ENCODE data around the gene OR6C3. TPM values are rescaled to one million over a fixed set of nuclear protein-coding genes. Genes with fewer than 3 reads are reported as not detected.
"Not testable (repeated sequence)": the region's sequence is repeated elsewhere in the genome, so short reads cannot be mapped to it uniquely, and the experiment has no call there.

OR6C3 gene
- total RNA-seq = not detected

GRCh38 chr12:55330446-55330845 is at the start of gene OR6C3:
TSS of gene OR6C3 (plus strand) at chr12:55330746. CDS start at chr12:55331701, 955 bp downstream.
- ATAC-seq (no peak), DNase-seq (no peak)
- no peak within 1 kb of the TSS for H3K4me3 Mint-ChIP-seq
- no peaks in the 10 kb centered on the region for H3K4me1 Mint-ChIP-seq
- H3K27me3 Mint-ChIP-seq = peaks cover 14% of the 10 kb centered on the region
- no peak within 1 kb of the TSS for H3K27ac Mint-ChIP-seq
- H3K36me3 Mint-ChIP-seq = no peaks in the 10 kb centered on the region
- CTCF ChIA-PET = no interaction called here
- no peaks in the 10 kb centered on the region for H3K9me3 Mint-ChIP-seq (ENCODE audit: low read depth)

DNA sequence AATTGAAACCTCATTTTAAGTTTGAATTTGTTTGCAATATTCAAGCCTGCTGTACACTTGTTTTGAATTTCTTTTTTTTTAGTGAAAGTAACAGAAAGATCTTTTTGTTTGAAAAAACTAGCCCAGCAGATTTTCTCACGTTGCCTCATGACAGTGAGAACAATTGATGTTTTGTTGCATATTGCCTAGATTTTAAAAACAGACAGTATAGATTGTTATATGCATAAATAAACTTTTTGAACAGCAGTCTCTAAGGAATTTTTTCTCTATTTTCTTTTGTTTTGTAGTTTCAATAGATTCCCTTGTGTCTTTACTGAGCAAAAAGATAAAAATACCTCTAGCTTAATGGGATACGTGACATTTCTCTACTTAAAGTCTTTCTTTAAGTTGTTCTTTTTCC is 49.6 kb upstream of the OR6C3 start:
- Mint-ChIP-seq H3K27ac (no peak overlapping the region), H3K4me3 (no peak overlapping the region), H3K36me3 (no peaks in the 10 kb centered on the region), H3K27me3 (peaks cover 15% of the 10 kb centered on the region), H3K9me3 (ENCODE audit: low read depth) (no peaks in the 10 kb centered on the region), H3K4me1 (no peaks in the 10 kb centered on the region)
- DNase-seq (no peak), ATAC-seq (no peak)
- CTCF ChIA-PET = no interaction called here

DNA sequence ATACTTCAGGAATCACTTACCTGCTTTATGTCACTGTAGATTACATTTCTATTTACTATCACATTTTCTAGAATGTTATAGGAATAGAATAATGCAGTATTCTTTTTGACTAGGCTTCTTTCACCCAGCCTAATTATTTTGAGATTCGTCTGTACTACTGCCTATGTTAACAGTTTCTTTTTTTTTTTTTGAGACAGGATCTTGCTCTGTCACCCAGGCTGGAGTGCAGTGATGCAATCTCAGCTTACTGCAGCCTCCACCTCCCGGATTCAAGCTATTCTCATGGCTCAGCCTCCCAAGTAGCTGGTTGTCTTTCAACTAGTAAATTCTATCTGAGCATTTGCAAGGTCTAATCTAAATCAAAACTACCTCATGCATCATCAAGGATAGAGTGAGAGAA is 40.5 kb upstream of the OR6C3 start:
- Mint-ChIP-seq H3K9me3 (ENCODE audit: low read depth) (no peaks in the 10 kb centered on the region), H3K4me1 (no peaks in the 10 kb centered on the region), H3K4me3 (no peak overlapping the region), H3K36me3 (no peaks in the 10 kb centered on the region), H3K27me3 (peaks cover 8% of the 10 kb centered on the region), H3K27ac (no peak overlapping the region)
- no peak for DNase-seq
- CTCF ChIA-PET = no interaction called here
- ATAC-seq = no peak

GRCh38 chr12:55296469-55296868 is 34.1 kb upstream of the OR6C3 start, which contains the start of gene OR6C6:
TSS of gene OR6C6 (minus strand) at chr12:55296569. CDS start at chr12:55295232, 1,337 bp downstream.
- ATAC-seq = no peak
- Mint-ChIP-seq H3K4me1 (no peaks in the 10 kb centered on the region), H3K27ac (no peak within 1 kb of the TSS), H3K27me3 (peaks cover 8% of the 10 kb centered on the region), H3K9me3 (ENCODE audit: low read depth) (no peaks in the 10 kb centered on the region), H3K36me3 (no peaks in the 10 kb centered on the region), H3K4me3 (no peak within 1 kb of the TSS)
- no peak for DNase-seq
- CTCF ChIA-PET = no interaction called here

GRCh38 chr12:55314043-55314442 is 16.5 kb upstream of the OR6C3 start, which contains the start of gene OR6C1:
TSS of gene OR6C1 (plus strand) at chr12:55314343. CDS start at chr12:55320600, 6,257 bp downstream.
- no peak within 1 kb of the TSS for H3K4me3 Mint-ChIP-seq
- no peaks in the 10 kb centered on the region for H3K4me1 Mint-ChIP-seq
- H3K9me3 Mint-ChIP-seq (ENCODE audit: low read depth) = no peaks in the 10 kb centered on the region
- ATAC-seq (no peak), DNase-seq (no peak)
- no peaks in the 10 kb centered on the region for H3K36me3 Mint-ChIP-seq
- no peak within 1 kb of the TSS for H3K27ac Mint-ChIP-seq
- peaks cover 11% of the 10 kb centered on the region for H3K27me3 Mint-ChIP-seq
- CTCF ChIA-PET = no interaction called here

DNA sequence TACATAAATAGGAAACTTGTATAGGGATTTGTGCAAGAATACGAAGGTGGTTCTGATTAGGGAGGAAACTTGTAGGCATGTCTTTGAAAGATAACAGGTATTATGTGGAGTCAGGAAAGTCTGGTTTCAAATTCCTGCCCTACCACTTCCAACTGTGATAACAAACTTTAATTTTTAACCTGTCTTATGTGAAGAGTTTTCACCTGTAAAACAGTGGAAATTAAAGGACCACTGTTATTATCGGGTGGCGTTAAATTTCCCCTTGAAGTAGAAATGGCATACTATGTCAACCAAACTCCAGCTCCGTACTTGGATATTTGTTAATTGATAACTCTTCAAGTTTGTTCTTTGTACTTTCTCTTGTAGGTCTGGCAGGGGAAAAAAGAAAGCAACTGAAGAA is 10.3 kb upstream of the OR6C3 start:
- H3K27ac Mint-ChIP-seq = no peak overlapping the region
- no peak for ATAC-seq
- H3K4me1 Mint-ChIP-seq = no peaks in the 10 kb centered on the region
- H3K36me3 Mint-ChIP-seq = no peaks in the 10 kb centered on the region
- H3K4me3 Mint-ChIP-seq = no peak overlapping the region
- CTCF ChIA-PET = no interaction called here
- no peaks in the 10 kb centered on the region for H3K9me3 Mint-ChIP-seq (ENCODE audit: low read depth)
- DNase-seq = no peak
- H3K27me3 Mint-ChIP-seq = peaks cover 8% of the 10 kb centered on the region

DNA sequence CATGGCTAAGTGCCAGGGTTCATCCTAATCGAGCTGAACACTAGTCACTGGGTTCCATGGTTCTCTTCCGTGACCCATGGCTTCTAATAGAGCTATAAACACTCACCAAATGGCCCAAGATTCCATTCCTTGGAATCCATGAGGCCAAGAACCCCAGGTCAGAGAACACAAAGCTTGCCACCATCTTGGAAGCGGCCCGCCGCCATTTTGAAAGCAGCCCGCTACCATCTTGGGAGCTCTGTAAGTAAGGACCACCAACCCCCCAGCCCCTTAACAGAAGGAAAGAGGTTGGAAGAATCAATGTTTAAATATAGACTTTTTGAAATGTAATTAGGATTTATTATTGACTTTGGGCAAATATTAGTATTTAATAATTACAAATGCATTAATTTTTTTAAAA is 4.7 kb upstream of the OR6C3 start:
- H3K36me3 Mint-ChIP-seq; H3K4me1 Mint-ChIP-seq; ATAC-seq; H3K27me3 Mint-ChIP-seq; H3K4me3 Mint-ChIP-seq; H3K9me3 Mint-ChIP-seq (ENCODE audit: low read depth); CTCF ChIA-PET; DNase-seq; H3K27ac Mint-ChIP-seq: not testable (repeated sequence)

- H3K27me3 Mint-ChIP-seq = peaks cover 19% of the 10 kb centered on the region
- ATAC-seq (no peak), DNase-seq (no peak)
- no peaks in the 10 kb centered on the region for H3K36me3 Mint-ChIP-seq
- no peak overlapping the region for H3K4me3 Mint-ChIP-seq
- CTCF ChIA-PET = no interaction called here
- no peaks in the 10 kb centered on the region for H3K9me3 Mint-ChIP-seq (ENCODE audit: low read depth)
- H3K4me1 Mint-ChIP-seq = no peaks in the 10 kb centered on the region
- H3K27ac Mint-ChIP-seq = no peak overlapping the region
These were observed 5.5 kb downstream of the OR6C3 start for GRCh38 chr12:55336002-55336401.

GRCh38 chr12:55355338-55355737 is 24.8 kb downstream of the OR6C3 start:
- H3K4me3 Mint-ChIP-seq; H3K9me3 Mint-ChIP-seq (ENCODE audit: low read depth); H3K27ac Mint-ChIP-seq; H3K36me3 Mint-ChIP-seq; CTCF ChIA-PET; DNase-seq; ATAC-seq; H3K4me1 Mint-ChIP-seq: not testable (repeated sequence)
- peaks cover 17% of the 10 kb centered on the region for H3K27me3 Mint-ChIP-seq

DNA sequence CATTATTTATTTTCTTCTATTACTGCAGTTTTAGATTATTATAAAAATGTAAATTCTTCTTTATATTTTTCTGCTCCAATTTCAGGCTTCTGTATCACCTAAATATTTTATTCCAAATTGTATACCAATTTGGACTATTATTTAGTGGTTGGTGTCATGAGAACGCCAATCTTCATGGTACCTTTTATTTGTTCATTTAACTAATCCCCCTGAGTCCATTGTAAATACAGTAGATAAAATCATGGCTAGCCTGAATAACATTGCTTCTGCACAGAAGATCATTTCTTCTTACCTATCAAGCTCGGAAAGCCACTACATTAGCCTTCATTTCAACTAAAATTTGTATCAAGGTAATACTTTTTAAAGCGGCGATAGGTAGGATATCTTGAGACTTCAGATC is 32.1 kb downstream of the OR6C3 start, which contains the start of gene OR6C75:
Gene OR6C75 (plus strand): TSS at position 301 of the 400 bp plus-strand sequence. CDS start 2,136 bp downstream, outside the sequence.
- no peak for ATAC-seq
- Mint-ChIP-seq H3K27me3 (peaks cover 12% of the 10 kb centered on the region), H3K4me3 (no peak within 1 kb of the TSS)

GRCh38 chr12:55365086-55365485 is 34.5 kb downstream of the OR6C3 start:
- Mint-ChIP-seq H3K4me3 (no peak overlapping the region), H3K27ac (no peak overlapping the region), H3K36me3 (no peaks in the 10 kb centered on the region), H3K9me3 (ENCODE audit: low read depth) (no peaks in the 10 kb centered on the region), H3K4me1 (no peaks in the 10 kb centered on the region), H3K27me3 (peaks cover 7% of the 10 kb centered on the region)
- no peak for DNase-seq
- ATAC-seq = no peak
- CTCF ChIA-PET = no interaction called here

More for the DNA sequence above, 32.1 kb downstream of the OR6C3 start, which contains the start of gene OR6C75:
- CTCF ChIA-PET = no interaction called here
- Mint-ChIP-seq H3K4me1 (no peaks in the 10 kb centered on the region), H3K9me3 (ENCODE audit: low read depth) (no peaks in the 10 kb centered on the region), H3K36me3 (no peaks in the 10 kb centered on the region), H3K27ac (no peak within 1 kb of the TSS)
- no peak for DNase-seq

DNA sequence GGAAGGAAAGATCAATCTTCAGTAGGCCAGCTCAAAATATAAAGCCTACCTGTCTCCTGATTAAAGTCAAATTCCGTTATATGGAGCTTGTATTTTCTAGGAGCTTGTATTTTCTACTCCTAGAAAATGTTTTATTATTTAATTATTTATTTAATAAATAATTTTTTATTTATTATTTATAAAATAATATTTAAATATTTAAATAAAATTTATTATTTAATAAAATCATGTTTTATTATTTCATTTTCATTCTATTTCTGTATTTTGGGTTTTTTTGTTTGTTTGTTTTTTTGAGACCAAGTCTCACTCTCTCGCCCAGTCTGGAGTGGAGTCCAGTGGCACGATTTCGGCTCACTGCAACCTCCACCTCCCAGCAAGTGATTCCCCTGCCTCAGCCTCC is 42.0 kb downstream of the OR6C3 start:
- Mint-ChIP-seq H3K27me3 (peaks cover 2% of the 10 kb centered on the region), H3K4me3 (no peak overlapping the region), H3K9me3 (ENCODE audit: low read depth) (no peaks in the 10 kb centered on the region), H3K4me1 (no peaks in the 10 kb centered on the region), H3K27ac (no peak overlapping the region), H3K36me3 (no peaks in the 10 kb centered on the region)
- CTCF ChIA-PET = no interaction called here
- ATAC-seq (no peak), DNase-seq (no peak)

Measured in activated CD8-positive, alpha-beta memory T cell treated with anti-CD3 and anti-CD28 coated beads, Interleukin-2, amount 10 ng/mL, durations not matched to agents 7 days and 5 days (primary cell).